K562 (cell line): ENCODE measurements around the gene ZMYND8. TPM values are rescaled to one million over a fixed set of nuclear protein-coding genes. Genes with fewer than 3 reads are reported as not detected.

Source experiments
- BRD4 ChIP-seq: fragments of 200-600 bp; sonication (generic); IDR thresholded peaks from 2 replicates; pipeline ENCODE4 v1.6.1; 2017; ENCODE audit warnings: inconsistent platforms
- BRD9 ChIP-seq: fragments of 450-650 bp; IDR thresholded peaks from 2 replicates; pipeline ENCODE4 v1.6.1; 2018; ENCODE audit warnings: low read depth; ENCODE audit not compliant: partially characterized antibody
- HLTF ChIP-seq: fragments of 450-650 bp; IDR thresholded peaks from 2 replicates; pipeline ENCODE4 v1.6.1; 2016
- HOMEZ ChIP-seq: fragments of 250-450 bp; sonication (Bioruptor Pico); IDR thresholded peaks from 2 replicates; pipeline ENCODE4 v1.4.0; 2020; ENCODE audit warnings: mild to moderate bottlenecking, moderate library complexity
- JUND ChIP-seq, 2 experiments: IDR thresholded peaks; 2 replicates in 1 of 2; 3 replicates in 1 of 2; pipeline ENCODE4 v1.6.1; 2011; ENCODE audit warnings: borderline replicate concordance in 2 of 2, low read depth in 2 of 2, low read length in 2 of 2, improper control_type of control experiment in 1 of 2, missing biosample characterization in 1 of 2, missing genetic modification characterization in 1 of 2, missing genetic modification reagents in 1 of 2
- RFX7 ChIP-seq: fragments of 250-450 bp; sonication (Bioruptor Pico); IDR thresholded peaks from 2 replicates; pipeline ENCODE4 v1.5.1; 2021; ENCODE audit warnings: mild to moderate bottlenecking
- SMARCA4 ChIP-seq: fragments of 450-650 bp; IDR thresholded peaks from 2 replicates; pipeline ENCODE4 v1.6.1; 2016
- ZBTB11 ChIP-seq, 3 experiments: fragments of 200-800 bp in 1 of 3; fragments of 250-450 bp in 1 of 3; fragments of 450-650 bp in 1 of 3; sonication (Bioruptor Pico) in 1 of 3; sonication (Bioruptor generic) in 1 of 3; formaldehyde crosslinking in 1 of 3; IDR thresholded peaks; 2 replicates each; pipeline versions ENCODE4 v1.6.1 to v1.8.0; 2016 to 2022; ENCODE audit warnings: mild to moderate bottlenecking in 2 of 3, missing genetic modification characterization in 2 of 3, missing compliant biosample characterization in 1 of 3, moderate library complexity in 1 of 3
- ZNF174 ChIP-seq: fragments of 250-450 bp; sonication (Bioruptor Pico); IDR thresholded peaks from 2 replicates; pipeline ENCODE4 v1.4.0; 2020; ENCODE audit warnings: mild to moderate bottlenecking
- polyA plus RNA-seq, 8 experiments: library from polyadenylated mRNA; depleted of rRNA in 4 of 8; stranded (reverse) in 5 of 8; unstranded in 3 of 8; fragments of >200 nt; fragmentation: Nextera tagmentation in 2 of 8; fragmentation: Illumina TruSeq in 1 of 8; extraction: Ambion mirVana in 2 of 8; extraction: Trizol in 1 of 8; gene quantifications; 2 replicates each; pipeline versions ENCODE4 v1.2.1 to v1.2.3, GENCODE V29; 2011 to 2014; ENCODE audit warnings: inconsistent platforms in 1 of 8, missing spikeins in 1 of 8
- total RNA-seq, 7 experiments: library from RNA; depleted of rRNA in 6 of 7; stranded (reverse); fragments of >200 nt in 6 of 7; fragmentation: Illumina TruSeq in 2 of 7; extraction: Trizol in 2 of 7; gene quantifications; 2 replicates each; pipeline versions ENCODE4 v1.2.1 to v1.2.3, GENCODE V29; 2011 to 2021; ENCODE audit warnings: low replicate concordance in 1 of 7
- TF ChIP-seq, protein P1 (sequence below): sonication (generic); IDR thresholded peaks from 2 replicates; pipeline ENCODE4 v1.6.1; 2016

Gene ZMYND8
- total and polyA plus RNA-seq, 9 of the 15 experiments (the other 6 are each of a cell fraction or from before 2014, with no cell fraction given): 31.8 to 148 (median 71.9) TPM

GRCh38 chr20:47350691-47351545 lies 5.6 kb downstream of the ZMYND8 start (continued):
- TF ChIP-seq ZBTB11 (CRISPR knock-in tag; IDR thresholded peaks at IDR 0.05): peak in 1 of 3 experiments; percentile 53; a peak in 2 of 6 replicates
- no peak for TF ChIP-seq JUND (IDR thresholded peaks at IDR 0.05; ENCODE audit: borderline replicate concordance, low read depth, low read length)
- 0 out of 3 replicates have a peak, but pooled peaks have one; percentile 5 for TF ChIP-seq JUND (tag; IDR thresholded peaks at IDR 0.05; ENCODE audit: borderline replicate concordance, low read depth, low read length)
- TF ChIP-seq ZNF174 (CRISPR knock-in tag): 0 out of 2 replicates have a peak, but pooled peaks have one; percentile 48
- TF ChIP-seq RFX7: 0 out of 2 replicates have a peak, but pooled peaks have one; percentile 12
- TF ChIP-seq HOMEZ (CRISPR knock-in tag): peak; percentile 50; the same call in 1 of the 2 replicates
- TF ChIP-seq, protein P1, sequence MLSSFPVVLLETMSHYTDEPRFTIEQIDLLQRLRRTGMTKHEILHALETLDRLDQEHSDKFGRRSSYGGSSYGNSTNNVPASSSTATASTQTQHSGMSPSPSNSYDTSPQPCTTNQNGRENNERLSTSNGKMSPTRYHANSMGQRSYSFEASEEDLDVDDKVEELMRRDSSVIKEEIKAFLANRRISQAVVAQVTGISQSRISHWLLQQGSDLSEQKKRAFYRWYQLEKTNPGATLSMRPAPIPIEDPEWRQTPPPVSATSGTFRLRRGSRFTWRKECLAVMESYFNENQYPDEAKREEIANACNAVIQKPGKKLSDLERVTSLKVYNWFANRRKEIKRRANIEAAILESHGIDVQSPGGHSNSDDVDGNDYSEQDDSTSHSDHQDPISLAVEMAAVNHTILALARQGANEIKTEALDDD: peak; percentile 63; the same call in 1 of the 2 replicates
- TF ChIP-seq HLTF: 0 out of 2 replicates have a peak, but pooled peaks have one; percentile 37
- no peak for TF ChIP-seq BRD9
- TF ChIP-seq SMARCA4: no peak
- TF ChIP-seq BRD4: 0 out of 2 replicates have a peak, but pooled peaks have one; percentile 53
- TF ChIP-seq, all 486 proteins: peak for 20
